HL-60 (cell line): ENCODE data around the gene JAKMIP1.
"Not testable (repeated sequence)": the region's sequence is repeated elsewhere in the genome, so short reads cannot be mapped to it uniquely, and the experiment has no call there.

Experiments used
- CTCF ChIP-seq: IDR thresholded peaks from one replicate; pipeline ENCODE4 v1.5.1; 2011; ENCODE audit warnings: low read length, control low read depth, inconsistent platforms; ENCODE audit not compliant: insufficient read depth
- GABPA ChIP-seq: IDR thresholded peaks from 2 replicates; pipeline ENCODE4 v1.6.1; 2012; ENCODE audit warnings: low read depth
- POLR2AphosphoS5 ChIP-seq: IDR thresholded peaks from 2 replicates; pipeline ENCODE4 v1.6.1; 2012; ENCODE audit warnings: low read depth
- REST ChIP-seq: IDR thresholded peaks from 2 replicates; pipeline ENCODE4 v1.6.1; 2012; ENCODE audit warnings: low read depth; ENCODE audit not compliant: insufficient replicate concordance
- SPI1 ChIP-seq: IDR thresholded peaks from 2 replicates; pipeline ENCODE4 v1.6.1; 2012; ENCODE audit warnings: low read depth, mild to moderate bottlenecking, borderline replicate concordance

GRCh38 chr4:6209291-6209690 lies 8.9 kb upstream of the JAKMIP1 start:
- TF ChIP-seq CTCF, POLR2AphosphoS5, REST, GABPA, SPI1: not testable (repeated sequence)
